GM08714 (cell line): ENCODE measurements around the gene MSN.
A peak's percentile ranks its signal among the peaks of the same experiment; 100 is the strongest.

Source experiments
- H3K4me3 ChIP-seq: fragments of 200-500 bp; sonication (Bioruptor generic); 2 replicates; pipeline ENCODE4 v1.5.1; 2014; ENCODE audit warnings: mild to moderate bottlenecking, low read length, inconsistent platforms
- ZNF274 ChIP-seq: IDR thresholded peaks from 2 replicates; pipeline ENCODE4 v1.6.1; 2012; ENCODE audit warnings: mild to moderate bottlenecking, low read depth, low read length

The MSN gene

GRCh38 chrX:65657659-65658058, 9.8 kb upstream of the MSN start:
- TF ChIP-seq ZNF274: no peak
- no peak overlapping the region for H3K4me3 ChIP-seq

GRCh38 chrX:65658229-65658628, 9.2 kb upstream of the MSN start:
- TF ChIP-seq ZNF274: no peak
- no peak overlapping the region for H3K4me3 ChIP-seq

DNA sequence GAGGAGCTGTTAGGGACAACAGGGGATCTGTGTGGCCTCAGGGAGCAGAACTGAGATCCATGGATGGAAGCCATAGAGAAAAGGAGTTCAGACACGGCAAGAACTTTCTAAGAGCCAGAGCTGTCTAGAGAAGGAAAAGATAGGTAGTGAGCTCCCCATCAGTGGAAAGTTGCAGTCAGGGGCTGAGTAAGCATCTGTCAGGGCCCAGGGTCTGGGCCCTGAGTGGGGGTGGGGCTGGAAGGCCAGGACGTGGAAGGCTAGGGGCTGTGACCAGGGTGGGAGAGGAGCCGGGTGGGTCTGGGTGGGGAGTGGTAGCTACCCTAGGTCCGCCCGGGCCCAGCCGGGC, 324 bp upstream of the MSN start:
- H3K4me3 ChIP-seq: peak overlapping the region; percentile 0; the same call in 1 of the 2 replicates
- TF ChIP-seq ZNF274: no peak

DNA sequence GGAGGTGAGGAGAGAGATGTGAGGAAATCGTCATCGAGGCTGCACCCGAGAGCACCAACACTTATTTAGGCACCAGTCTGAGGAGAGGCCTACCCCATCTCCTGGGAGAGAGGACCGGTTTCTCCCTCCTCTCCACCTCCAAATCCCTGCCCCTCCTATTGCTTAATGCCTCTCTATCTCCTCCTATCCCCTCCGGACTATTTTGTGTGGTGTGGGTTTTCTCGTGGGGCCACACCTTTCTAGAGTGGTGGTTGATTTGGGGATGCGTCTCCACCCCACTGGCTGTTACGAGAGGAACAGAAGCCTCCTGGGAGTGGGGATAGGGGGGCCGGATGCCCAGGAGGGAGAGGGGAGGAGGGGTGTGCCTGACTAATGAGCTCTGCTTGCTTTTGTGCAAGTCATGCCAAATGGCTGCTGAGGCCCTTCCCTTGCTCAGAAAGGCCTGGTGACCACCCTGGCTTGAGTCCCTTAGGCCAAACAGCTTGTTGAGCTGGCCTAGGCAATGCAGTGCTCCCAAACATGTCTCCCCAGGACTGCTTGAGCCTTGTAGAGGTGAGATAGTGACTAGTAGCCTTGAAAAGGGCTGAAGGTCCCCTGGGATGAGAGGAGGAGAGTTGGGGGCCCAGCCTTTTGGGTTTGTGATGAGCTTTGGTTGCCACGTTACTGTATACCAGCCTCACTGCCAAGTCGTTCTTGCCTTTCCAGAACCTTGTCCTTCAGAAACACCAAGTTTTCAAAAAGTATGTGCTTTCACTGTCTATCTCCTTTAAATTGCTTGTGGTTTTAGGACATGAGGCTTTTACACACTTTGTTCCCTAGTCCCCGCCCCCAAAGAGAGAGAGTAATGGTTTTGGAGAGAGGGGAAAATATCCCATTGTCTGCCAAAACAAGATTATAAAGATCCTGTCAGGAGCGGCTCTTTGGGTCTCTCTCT, 1.2 kb downstream of the MSN start:
- no peak for TF ChIP-seq ZNF274
- H3K4me3 ChIP-seq: peak overlapping the region; percentile 82

- TF ChIP-seq ZNF274: no peak
- H3K4me3 ChIP-seq: peak overlapping the region; percentile 48; the same call in 1 of the 2 replicates
Measured at GRCh38 chrX:65671286-65671685, 3.8 kb downstream of the MSN start.

- peak overlapping the region; percentile 48; the same call in 1 of the 2 replicates for H3K4me3 ChIP-seq
- no peak for TF ChIP-seq ZNF274
Measured at GRCh38 chrX:65671966-65672365, 4.5 kb downstream of the MSN start.

DNA sequence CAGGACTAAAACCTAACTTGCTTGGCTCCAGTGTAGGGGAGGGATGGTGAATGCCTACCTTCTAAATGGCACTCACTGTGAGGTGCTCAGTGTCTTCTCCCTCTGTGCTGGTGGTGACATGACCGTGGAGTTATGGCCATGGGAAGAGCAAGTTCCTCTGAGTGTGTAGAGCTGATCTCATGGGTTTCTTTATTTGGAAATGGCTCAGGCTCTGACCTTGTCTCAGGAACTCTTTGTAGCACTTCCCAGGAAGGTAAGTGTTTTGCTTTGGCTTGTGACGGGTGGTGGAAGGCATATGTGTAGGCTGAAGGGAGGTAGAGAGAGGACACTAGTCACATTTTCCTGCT, 6.4 kb downstream of the MSN start:
- H3K4me3 ChIP-seq: peak overlapping the region; percentile 9; the same call in 1 of the 2 replicates
- no peak for TF ChIP-seq ZNF274

- TF ChIP-seq ZNF274: no peak
- H3K4me3 ChIP-seq: peak overlapping the region; percentile 3; the same call in 1 of the 2 replicates
Measured at GRCh38 chrX:65674204-65674893, 6.9 kb downstream of the MSN start.

- no peak for TF ChIP-seq ZNF274
- H3K4me3 ChIP-seq: no peak overlapping the region
Measured at GRCh38 chrX:65677954-65678469, 10.6 kb downstream of the MSN start.

DNA sequence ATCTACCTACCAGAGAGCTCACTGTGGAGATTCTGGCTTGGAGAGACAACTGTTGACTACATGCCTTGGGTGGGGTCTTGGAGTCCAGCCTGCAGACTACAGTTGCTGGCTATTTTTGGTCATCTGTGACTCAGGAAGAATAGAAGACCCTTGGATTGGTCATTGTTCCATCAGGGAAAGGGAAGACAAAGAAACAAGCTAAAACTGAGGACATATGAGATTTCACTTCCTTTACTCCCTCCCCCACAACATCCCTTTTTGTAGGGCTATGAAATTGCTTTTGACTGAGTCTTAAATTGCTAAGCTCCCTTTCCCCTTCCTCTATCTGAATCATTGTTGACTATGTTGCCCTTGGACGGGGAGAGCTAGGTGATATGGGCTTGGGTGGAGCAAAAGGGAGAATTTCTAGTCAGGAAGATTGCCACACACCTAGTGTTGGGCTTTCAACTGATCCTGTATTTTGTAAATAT, 11.7 kb downstream of the MSN start:
- TF ChIP-seq ZNF274: no peak
- H3K4me3 ChIP-seq: no peak overlapping the region; the same call in 1 of the 2 replicates

DNA sequence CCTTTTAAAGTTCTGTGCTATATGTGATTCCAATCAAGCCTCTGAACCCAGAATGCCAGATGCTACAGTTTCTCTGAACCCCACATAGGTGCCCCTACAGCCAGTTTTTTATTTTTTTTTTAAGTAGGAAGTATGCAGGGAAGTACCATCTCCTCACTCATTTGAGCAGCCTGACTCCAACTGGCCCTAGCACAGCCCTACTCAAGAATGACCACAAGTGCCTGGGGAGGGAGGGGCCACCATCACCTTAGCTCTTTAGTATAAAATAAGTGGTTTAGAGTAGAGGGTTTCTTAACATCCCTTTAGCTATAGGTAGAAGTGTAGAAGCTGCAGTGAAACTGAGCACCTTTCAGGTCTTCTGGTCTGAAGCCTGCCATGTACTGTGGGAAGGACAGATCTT, 14.4 kb downstream of the MSN start:
- H3K4me3 ChIP-seq: no peak overlapping the region
- TF ChIP-seq ZNF274: no peak

GRCh38 chrX:65685112-65685511, 17.7 kb downstream of the MSN start:
- no peak for TF ChIP-seq ZNF274
- H3K4me3 ChIP-seq: no peak overlapping the region

GRCh38 chrX:65686236-65686635, 18.8 kb downstream of the MSN start:
- no peak for TF ChIP-seq ZNF274
- no peak overlapping the region for H3K4me3 ChIP-seq

DNA sequence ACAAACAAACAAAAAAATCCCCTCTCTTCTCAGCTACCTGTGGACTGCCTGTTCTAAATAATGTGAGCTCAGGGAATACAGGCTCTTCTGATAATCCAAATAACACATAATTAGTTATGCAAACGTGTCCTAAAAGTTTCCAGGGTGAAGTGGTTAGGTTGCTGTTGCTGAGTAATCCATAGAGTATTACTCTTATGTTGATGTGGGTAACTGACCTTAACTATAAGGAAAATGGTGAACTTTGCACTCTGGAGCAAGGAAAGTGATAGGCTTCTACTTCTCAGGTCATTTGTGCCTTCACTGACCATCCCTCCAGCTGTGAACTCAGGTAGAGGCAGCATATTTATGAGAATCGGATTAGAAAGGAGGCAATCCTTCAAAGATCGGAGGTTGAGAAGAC, 19.9 kb downstream of the MSN start:
- TF ChIP-seq ZNF274: no peak
- H3K4me3 ChIP-seq: peak overlapping the region; percentile 27; the same call in 1 of the 2 replicates
